K562 (cell line): ENCODE data around the gene XIRP1. TPM values are rescaled to one million over a fixed set of nuclear protein-coding genes. Genes with fewer than 3 reads are reported as not detected.

ENCODE experiments used
- ATAC-seq: fragments of 200-7000 bp; cut with Tn5 transposase; 3 replicates; pipeline ENCODE4 v1.9.1; 2020; ENCODE audit warnings: moderate library complexity
- BruUV-seq: library from RNA; stranded (reverse); fragments of 400-500 nt; replicated peaks from 2 replicates; lab custom pipeline; 2021; lab: Mats Ljungman, UMichigan
- CTCF ChIA-PET: fragments of 300-600 bp; formaldehyde crosslinking; extraction: SDS; loops from one replicate; lab custom pipeline; 2021; ENCODE audit warnings: low intra/inter-chr PET ratio; lab: Yijun Ruan, JAX
- POLR2A ChIA-PET: fragments of 300-600, 350-650 bp; sonication (Branson Sonifier 250); formaldehyde crosslinking; extraction: SDS; loops from one replicate; lab custom pipeline; 2021; ENCODE audit warnings: antibody characterized with exemption, inconsistent platforms; lab: Yijun Ruan, JAX
- DNase-seq, 4 experiments: peaks; one replicate each; pipeline versions ENCODE4 v3.0.0 to v3.0.0-alpha.2; 2011 to 2018; ENCODE audit warnings: low spot score in 3 of 4, mixed read lengths in 3 of 4; ENCODE audit errors: extremely low read depth in 1 of 4
- FAIRE-seq: peaks from 2 replicates; lab custom pipeline; 2011; peaks lifted over from hg19 to GRCh38; lab: Jason Lieb, UNC
- H2AFZ ChIP-seq: 2 replicates; pipeline ENCODE4 v1.6.0; 2011; ENCODE audit warnings: low read depth, low read length, control low read depth, inconsistent platforms
- H3K27ac ChIP-seq: fragments of 200-600 bp; 3 replicates; pipeline ENCODE4 v1.8.0; 2011; ENCODE audit warnings: low read depth, mild to moderate bottlenecking, control low read depth, inconsistent platforms, low read length, moderate library complexity, mixed read lengths; ENCODE audit errors: extremely low read depth
- H3K27me3 ChIP-seq, 2 experiments: fragments of 300-600 bp in 1 of 2; 2 replicates in 1 of 2; 3 replicates in 1 of 2; pipeline versions ENCODE4 v1.6.0 to v1.8.0; 2011; ENCODE audit warnings: inconsistent platforms in 2 of 2, low read length in 2 of 2, mild to moderate bottlenecking in 1 of 2, mixed read lengths in 1 of 2, moderate library complexity in 1 of 2; ENCODE audit not compliant: control insufficient read depth in 2 of 2, insufficient read depth in 2 of 2
- H3K36me3 ChIP-seq: fragments of 300-600 bp; 3 replicates; pipeline ENCODE4 v1.8.0; 2011; ENCODE audit warnings: mild to moderate bottlenecking, low read length, inconsistent platforms; ENCODE audit not compliant: control insufficient read depth, insufficient read depth
- H3K4me1 ChIP-seq, 2 experiments: fragments of 200-600 bp in 1 of 2; replicated peaks in 1 of 2; 2 replicates in 1 of 2; 3 replicates in 1 of 2; pipeline versions ENCODE4 v1.5.1 to v1.8.0; 2011; ENCODE audit warnings: inconsistent platforms in 2 of 2, low read length in 2 of 2, mild to moderate bottlenecking in 1 of 2, mixed read lengths in 1 of 2, moderate library complexity in 1 of 2; ENCODE audit not compliant: control insufficient read depth in 2 of 2, insufficient read depth in 2 of 2
- H3K4me2 ChIP-seq: 2 replicates; pipeline ENCODE4 v1.6.1; 2011; ENCODE audit warnings: low read length, control low read depth, inconsistent platforms, mixed read lengths; ENCODE audit not compliant: insufficient read depth
- H3K4me3 ChIP-seq: fragments of 200-600 bp; sonication (generic), shearing (Covaris generic); 2 replicates; pipeline ENCODE4 v1.5.1; 2016; ENCODE audit warnings: control low read depth, inconsistent platforms
- H3K79me2 ChIP-seq: fragments of 200-600 bp; 3 replicates; pipeline ENCODE4 v1.8.0; 2011; ENCODE audit warnings: low read length, inconsistent platforms; ENCODE audit not compliant: control insufficient read depth, insufficient read depth
- H3K9ac ChIP-seq, 2 experiments: 2 replicates each; pipeline versions ENCODE4 v1.6.0 to v1.6.1; 2011; ENCODE audit warnings: low read depth in 2 of 2, low read length in 2 of 2, control low read depth in 1 of 2, inconsistent platforms in 1 of 2, mild to moderate bottlenecking in 1 of 2, mixed read lengths in 1 of 2; ENCODE audit not compliant: insufficient read depth in 1 of 2
- H3K9me1 ChIP-seq: one replicate; pipeline ENCODE4 v1.6.0; 2011; ENCODE audit warnings: inconsistent platforms, mild to moderate bottlenecking, low read length, moderate library complexity; ENCODE audit not compliant: control insufficient read depth, insufficient read depth
- H3K9me3 ChIP-seq: replicated peaks from 2 replicates; pipeline ENCODE4 v1.5.1; 2011; ENCODE audit warnings: low read depth, low read length, inconsistent platforms; ENCODE audit not compliant: control insufficient read depth, insufficient read depth
- H4K20me1 ChIP-seq: replicated peaks from 2 replicates; pipeline ENCODE4 v1.6.1; 2011; ENCODE audit warnings: low read length, inconsistent platforms, mixed read lengths; ENCODE audit not compliant: control insufficient read depth, insufficient read depth
- ETV1 ChIP-seq: fragments of 450-650 bp; conservative IDR thresholded peaks from 2 replicates; pipeline ENCODE4 v1.6.1; 2016; ENCODE audit warnings: missing genetic modification characterization, control low read depth, low read depth, missing compliant biosample characterization
- FOXK2 ChIP-seq, 2 experiments: fragments of 450-650 bp; IDR thresholded peaks in 1 of 2; conservative IDR thresholded peaks in 1 of 2; 2 replicates each; pipeline ENCODE4 v1.6.1; 2016; ENCODE audit warnings: low read depth in 2 of 2, mild to moderate bottlenecking in 1 of 2
- HDGF ChIP-seq: fragments of 450-650 bp; IDR thresholded peaks from 2 replicates; pipeline ENCODE4 v1.6.1; 2016
- LARP7 ChIP-seq: fragments of 450-650 bp; IDR thresholded peaks from 2 replicates; pipeline ENCODE4 v1.6.1; 2016
- NCOR1 ChIP-seq: fragments of 450-650 bp; IDR thresholded peaks from 2 replicates; pipeline ENCODE4 v1.6.1; 2016; ENCODE audit warnings: mild to moderate bottlenecking, moderate library complexity
- SMARCE1 ChIP-seq: fragments of 450-650 bp; IDR thresholded peaks from 2 replicates; pipeline ENCODE4 v1.7.1; 2016; ENCODE audit warnings: mild to moderate bottlenecking
- TAF9B ChIP-seq: fragments of 450-650 bp; IDR thresholded peaks from 2 replicates; pipeline ENCODE4 v1.6.1; 2018; ENCODE audit warnings: mild to moderate bottlenecking; ENCODE audit not compliant: partially characterized antibody
- WGBS: fragments of 100-300 bp; shearing (Covaris generic); methylation state at CpG from one replicate; pipeline ENCODE4 v1.1.6; 2016; ENCODE audit warnings: low coverage, mixed read lengths; ENCODE audit not compliant: insufficient coverage; ENCODE audit errors: missing lambda C conversion rate; 5-methylcytosine and 5-hydroxymethylcytosine counted together
- in situ Hi-C: fragments of 300-500 bp; cut with MboI; formaldehyde crosslinking; loops from 4 replicates; pipeline ENCODE4 v1.15.0; 2018; ENCODE audit warnings: inconsistent platforms, mixed read lengths
- intact Hi-C: fragments of 100-400 bp; cut with micrococcal nuclease; formaldehyde crosslinking; loops from 2 replicates; pipeline ENCODE4 v1.14.2; 2022
- polyA plus RNA-seq, 8 experiments: library from polyadenylated mRNA; depleted of rRNA in 4 of 8; stranded (reverse) in 5 of 8; unstranded in 3 of 8; fragments of >200 nt; fragmentation: Nextera tagmentation in 2 of 8; fragmentation: Illumina TruSeq in 1 of 8; extraction: Ambion mirVana in 2 of 8; extraction: Trizol in 1 of 8; gene quantifications; 2 replicates each; pipeline versions ENCODE4 v1.2.1 to v1.2.3, GENCODE V29; 2011 to 2014; ENCODE audit warnings: inconsistent platforms in 1 of 8, missing spikeins in 1 of 8
- total RNA-seq, 7 experiments: library from RNA; depleted of rRNA in 6 of 7; stranded (reverse); fragments of >200 nt in 6 of 7; fragmentation: Illumina TruSeq in 2 of 7; extraction: Trizol in 2 of 7; gene quantifications; 2 replicates each; pipeline versions ENCODE4 v1.2.1 to v1.2.3, GENCODE V29; 2011 to 2021; ENCODE audit warnings: low replicate concordance in 1 of 7
- TF ChIP-seq, protein P1 (sequence below), 2 experiments: fragments of 450-650 bp; IDR thresholded peaks; 2 replicates each; pipeline ENCODE4 v1.6.1; 2018; ENCODE audit warnings: mild to moderate bottlenecking in 2 of 2, low read depth in 1 of 2; ENCODE audit not compliant: partially characterized antibody in 2 of 2
- TF ChIP-seq, protein P2 (sequence below): sonication (generic); formaldehyde crosslinking; IDR thresholded peaks from 2 replicates; pipeline ENCODE4 v1.9.0; 2022; ENCODE audit warnings: mild to moderate bottlenecking, missing genetic modification reagents

Gene XIRP1
- total and polyA plus RNA-seq, 9 of the 15 experiments (the other 6 are each of a cell fraction or from before 2014, with no cell fraction given), result 0.03 to 0.27 (median 0.08) TPM; not detected in 3

DNA sequence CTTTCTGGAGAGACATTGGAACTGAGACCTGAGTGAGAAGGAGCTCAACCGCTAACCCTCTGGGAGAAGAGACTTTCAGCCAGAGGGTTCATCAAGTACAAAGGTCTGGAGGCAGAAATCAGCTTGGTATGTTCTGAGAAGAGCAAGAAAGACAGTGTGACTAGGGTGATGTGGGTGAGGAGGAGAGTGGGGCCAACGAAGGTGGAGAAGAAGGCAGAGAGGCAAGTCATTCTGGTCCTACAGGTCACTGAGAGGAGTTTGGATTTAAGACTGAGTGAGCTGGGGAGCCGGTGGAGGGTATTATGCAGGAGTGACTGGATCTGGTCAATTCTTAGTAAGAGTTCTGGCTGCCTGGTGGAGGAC lies 12.2 kb downstream of the XIRP1 start:
- H3K9me3 ChIP-seq, result no peaks in the 10 kb centered on the region
- H3K4me2 ChIP-seq, result peak overlapping the region; percentile 78
- WGBS, result 11% methylated on average over 3 of the region's 3 CpGs
- FAIRE-seq, result peak; percentile 63
- ATAC-seq, result no peak
- peaks cover 3% of the 10 kb centered on the region; the same call in 2 of the 3 replicates for H3K79me2 ChIP-seq
- peak overlapping the region; percentile 83 for H2AFZ ChIP-seq
- POLR2A ChIA-PET, result interaction anchor here (0.7 to 1.4 kb wide), 2 partner anchors 54 to 74 kb away, joined by 3 to 5 read pairs; no protein-coding TSS in a partner anchor
- no peaks in the 10 kb centered on the region for H3K27me3 ChIP-seq
- no TSS peak for BruUV-seq
- no peaks in the 10 kb centered on the region for H3K9me1 ChIP-seq
- in situ Hi-C loops, result no loop called here
- H3K27ac ChIP-seq, result no peak overlapping the region; the same call in 2 of the 3 replicates
- TF ChIP-seq, protein P1, sequence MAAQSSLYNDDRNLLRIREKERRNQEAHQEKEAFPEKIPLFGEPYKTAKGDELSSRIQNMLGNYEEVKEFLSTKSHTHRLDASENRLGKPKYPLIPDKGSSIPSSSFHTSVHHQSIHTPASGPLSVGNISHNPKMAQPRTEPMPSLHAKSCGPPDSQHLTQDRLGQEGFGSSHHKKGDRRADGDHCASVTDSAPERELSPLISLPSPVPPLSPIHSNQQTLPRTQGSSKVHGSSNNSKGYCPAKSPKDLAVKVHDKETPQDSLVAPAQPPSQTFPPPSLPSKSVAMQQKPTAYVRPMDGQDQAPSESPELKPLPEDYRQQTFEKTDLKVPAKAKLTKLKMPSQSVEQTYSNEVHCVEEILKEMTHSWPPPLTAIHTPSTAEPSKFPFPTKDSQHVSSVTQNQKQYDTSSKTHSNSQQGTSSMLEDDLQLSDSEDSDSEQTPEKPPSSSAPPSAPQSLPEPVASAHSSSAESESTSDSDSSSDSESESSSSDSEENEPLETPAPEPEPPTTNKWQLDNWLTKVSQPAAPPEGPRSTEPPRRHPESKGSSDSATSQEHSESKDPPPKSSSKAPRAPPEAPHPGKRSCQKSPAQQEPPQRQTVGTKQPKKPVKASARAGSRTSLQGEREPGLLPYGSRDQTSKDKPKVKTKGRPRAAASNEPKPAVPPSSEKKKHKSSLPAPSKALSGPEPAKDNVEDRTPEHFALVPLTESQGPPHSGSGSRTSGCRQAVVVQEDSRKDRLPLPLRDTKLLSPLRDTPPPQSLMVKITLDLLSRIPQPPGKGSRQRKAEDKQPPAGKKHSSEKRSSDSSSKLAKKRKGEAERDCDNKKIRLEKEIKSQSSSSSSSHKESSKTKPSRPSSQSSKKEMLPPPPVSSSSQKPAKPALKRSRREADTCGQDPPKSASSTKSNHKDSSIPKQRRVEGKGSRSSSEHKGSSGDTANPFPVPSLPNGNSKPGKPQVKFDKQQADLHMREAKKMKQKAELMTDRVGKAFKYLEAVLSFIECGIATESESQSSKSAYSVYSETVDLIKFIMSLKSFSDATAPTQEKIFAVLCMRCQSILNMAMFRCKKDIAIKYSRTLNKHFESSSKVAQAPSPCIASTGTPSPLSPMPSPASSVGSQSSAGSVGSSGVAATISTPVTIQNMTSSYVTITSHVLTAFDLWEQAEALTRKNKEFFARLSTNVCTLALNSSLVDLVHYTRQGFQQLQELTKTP (IDR thresholded peaks at IDR 0.05; ENCODE audit: low read depth in 1 of 2, partially characterized antibody in 2 of 2), result peak in 1 of 2 experiments; percentile 36
- TF ChIP-seq SMARCE1 (0 out of 2 replicates have a peak, but pooled peaks have one; percentile 22), LARP7 (peak; percentile 82; the same call in 1 of the 2 replicates), TAF9B (no peak), FOXK2 (conservative IDR thresholded peaks at IDR 0.05 in 1 of 2, IDR thresholded peaks at IDR 0.05 in 1 of 2; ENCODE audit: low read depth in 2 of 2) (0 out of 4 replicates have a peak, but pooled peaks of 1 of the 2 experiments have one; percentile 1), NCOR1 (no peak), HDGF (0 out of 2 replicates have a peak, but pooled peaks have one; percentile 69), ETV1 (tag) (0 out of 2 replicates have a peak, but pooled peaks have one; percentile 5)
- TF ChIP-seq, protein P2, sequence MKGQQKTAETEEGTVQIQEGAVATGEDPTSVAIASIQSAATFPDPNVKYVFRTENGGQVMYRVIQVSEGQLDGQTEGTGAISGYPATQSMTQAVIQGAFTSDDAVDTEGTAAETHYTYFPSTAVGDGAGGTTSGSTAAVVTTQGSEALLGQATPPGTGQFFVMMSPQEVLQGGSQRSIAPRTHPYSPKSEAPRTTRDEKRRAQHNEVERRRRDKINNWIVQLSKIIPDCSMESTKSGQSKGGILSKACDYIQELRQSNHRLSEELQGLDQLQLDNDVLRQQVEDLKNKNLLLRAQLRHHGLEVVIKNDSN (CRISPR knock-in tag), result 0 out of 2 replicates have a peak, but pooled peaks have one; percentile 24
- H3K36me3 ChIP-seq, result no peaks in the 10 kb centered on the region
- CTCF ChIA-PET, result no interaction called here
- intact Hi-C loops, result no loop called here
- H3K9ac ChIP-seq, result peak overlapping the region; percentile 26 to 92
- H3K4me3 ChIP-seq, result peak overlapping the region; percentile 39
- peaks cover 50 to 54% of the 10 kb centered on the region in 2 experiments for H3K4me1 ChIP-seq
- no peaks in the 10 kb centered on the region for H4K20me1 ChIP-seq
- DNase-seq, result no peak
